Upper lobe of left lung (tissue), 6 donors: ENCODE results near the gene KRT6C. TPM values are rescaled to one million over a fixed set of nuclear protein-coding genes. Genes with fewer than 3 reads are reported as not detected.

Experiments
- ATAC-seq, 2 donors: fragments of 200-7000 bp; cut with Tn5 transposase; one replicate each; pipeline ENCODE4 v1.9.1; 2022; ENCODE audit warnings: mild to moderate bottlenecking in 2 of 2, moderate library complexity in 2 of 2; ENCODE audit not compliant: low FRiP score in 2 of 2
- DNase-seq, 2 donors: peaks; one replicate each; pipeline ENCODE4 v3.0.0-alpha.2; 2019 to 2020
- H3K27ac ChIP-seq, 4 donors: fragments of 200-600 bp; sonication (generic); one replicate each; pipeline ENCODE4 v1.5.1; 2016 to 2019
- H3K27me3 ChIP-seq, 4 donors: fragments of 200-600 bp; sonication (generic); one replicate each; pipeline ENCODE4 v1.5.1; 2017 to 2019
- H3K36me3 ChIP-seq, 4 donors: fragments of 200-600 bp; sonication (generic); one replicate each; pipeline ENCODE4 v1.5.1; 2016 to 2019
- H3K4me1 ChIP-seq, 4 donors: fragments of 200-600 bp; sonication (generic); one replicate each; pipeline ENCODE4 v1.5.1; 2018 to 2019
- H3K4me3 ChIP-seq, 4 donors: fragments of 200-600 bp; sonication (generic); one replicate each; pipeline ENCODE4 v1.5.1; 2017 to 2019; ENCODE audit warnings: mild to moderate bottlenecking in 2 of 4, moderate library complexity in 1 of 4
- H3K9me3 ChIP-seq, 4 donors: fragments of 200-600 bp; sonication (generic); one replicate each; pipeline ENCODE4 v1.5.1; 2018 to 2019
- CTCF ChIP-seq, 6 experiments: fragments of 450-650 bp in 4 of 6; fragments of 200-600 bp in 2 of 6; sonication (generic) in 2 of 6; IDR thresholded peaks; one replicate each; pipeline ENCODE4 v1.5.1; 2016 to 2019; ENCODE audit warnings: antibody characterized with exemption in 6 of 6
- EP300 ChIP-seq, 4 donors: sonication (generic); formaldehyde crosslinking; IDR thresholded peaks; one replicate each; pipeline ENCODE4 v1.5.1; 2017; ENCODE audit warnings: antibody characterized with exemption in 4 of 4, control low read depth in 2 of 4
- POLR2A ChIP-seq, 4 donors: fragments of 450-650 bp; IDR thresholded peaks; one replicate each; pipeline ENCODE4 v1.5.1; 2016 to 2017; ENCODE audit warnings: antibody characterized with exemption in 4 of 4, mild to moderate bottlenecking in 2 of 4
- POLR2AphosphoS5 ChIP-seq, 2 donors: sonication (generic); formaldehyde crosslinking; IDR thresholded peaks; one replicate each; pipeline ENCODE4 v1.5.1; 2017; ENCODE audit warnings: antibody characterized with exemption in 2 of 2
- WGBS, 2 donors: methylation state at CpG; one replicate each; pipeline ENCODE4 v1.1.5; 2017 to 2018; 5-methylcytosine and 5-hydroxymethylcytosine counted together
- total RNA-seq, 6 donors: library from RNA; depleted of rRNA in 4 of 6; stranded (reverse); fragments of >200 nt in 4 of 6; gene quantifications; one replicate each; pipeline versions ENCODE4 v1.1.0 to v1.2.1, GENCODE V29; 2016 to 2021
- donor health status: DM: no; HTN: no; CAD: no; lungs with moderate emphysema.
- donor health status: DM: no; HTN: yes; CAD: no; lungs with severe emphysema.

Gene KRT6C
- total RNA-seq, 6 donors from 2014 or later, result not detected

- TF ChIP-seq CTCF (IDR thresholded peaks at IDR 0.05) (no peak), POLR2A (IDR thresholded peaks at IDR 0.05) (no peak), POLR2AphosphoS5 (IDR thresholded peaks at IDR 0.05) (no peak), EP300 (IDR thresholded peaks at IDR 0.05) (no peak)
- WGBS, 2 donors, result 78% methylated on average over 6 of the region's 6 CpGs
- ATAC-seq, result no peak
- Histone ChIP-seq H3K9me3 (no peaks in the 10 kb centered on the region), H3K4me3 (no peak overlapping the region), H3K27me3 (no peaks in the 10 kb centered on the region), H3K36me3 (no peaks in the 10 kb centered on the region), H3K4me1 (no peaks in the 10 kb centered on the region), H3K27ac (no peak overlapping the region)
- no peak for DNase-seq
Observed at GRCh38 chr12:52446367-52447045, 27.1 kb downstream of the KRT6C start.

- no peak overlapping the region for H3K4me3 ChIP-seq
- H3K4me1 ChIP-seq, result no peaks in the 10 kb centered on the region
- no peak for DNase-seq
- 61 to 82% methylated on average over 3 of the region's 3 CpGs for WGBS, 2 donors
- H3K27ac ChIP-seq, result no peak overlapping the region
- no peak for TF ChIP-seq CTCF (IDR thresholded peaks at IDR 0.05)
- no peak for TF ChIP-seq POLR2AphosphoS5 (IDR thresholded peaks at IDR 0.05)
- TF ChIP-seq POLR2A (IDR thresholded peaks at IDR 0.05), result no peak
- no peak for ATAC-seq
- H3K27me3 ChIP-seq, result no peaks in the 10 kb centered on the region
- no peaks in the 10 kb centered on the region for H3K9me3 ChIP-seq
- no peaks in the 10 kb centered on the region for H3K36me3 ChIP-seq
Observed at GRCh38 chr12:52445876-52446275, 27.7 kb downstream of the KRT6C start.

GRCh38 chr12:52444647-52445595, 28.7 kb downstream of the KRT6C start:
- no peak for ATAC-seq
- WGBS, 2 donors, result 67 to 74% methylated on average over 8 to 10 of the region's 10 CpGs
- DNase-seq, result no peak
- Histone ChIP-seq H3K27me3 (no peaks in the 10 kb centered on the region), H3K4me3 (no peak overlapping the region), H3K4me1 (no peaks in the 10 kb centered on the region), H3K9me3 (no peaks in the 10 kb centered on the region), H3K27ac (no peak overlapping the region), H3K36me3 (no peaks in the 10 kb centered on the region)
- no peak for TF ChIP-seq POLR2AphosphoS5 (IDR thresholded peaks at IDR 0.05)
- no peak for TF ChIP-seq CTCF (IDR thresholded peaks at IDR 0.05)
- TF ChIP-seq POLR2A (IDR thresholded peaks at IDR 0.05), result no peak
- TF ChIP-seq EP300 (IDR thresholded peaks at IDR 0.05), result no peak

GRCh38 chr12:52443966-52444365, 29.6 kb downstream of the KRT6C start:
- DNase-seq (no peak), ATAC-seq (no peak)
- Histone ChIP-seq H3K27ac (no peak overlapping the region), H3K4me1 (no peaks in the 10 kb centered on the region), H3K9me3 (no peaks in the 10 kb centered on the region), H3K27me3 (no peaks in the 10 kb centered on the region), H3K4me3 (no peak overlapping the region), H3K36me3 (no peaks in the 10 kb centered on the region)
- 91 to 94% methylated on average over 3 of the region's 3 CpGs for WGBS, 2 donors
- TF ChIP-seq CTCF (IDR thresholded peaks at IDR 0.05) (no peak), POLR2A (IDR thresholded peaks at IDR 0.05) (no peak), POLR2AphosphoS5 (IDR thresholded peaks at IDR 0.05) (no peak), EP300 (IDR thresholded peaks at IDR 0.05) (no peak)
